LoVo (cell line): ENCODE results near the gene PDE4D.

Source experiments
- DNase-seq: peaks from one replicate; pipeline ENCODE4 v3.0.0-alpha.2; 2016; ENCODE audit warnings: low spot score

Gene PDE4D

DNA sequence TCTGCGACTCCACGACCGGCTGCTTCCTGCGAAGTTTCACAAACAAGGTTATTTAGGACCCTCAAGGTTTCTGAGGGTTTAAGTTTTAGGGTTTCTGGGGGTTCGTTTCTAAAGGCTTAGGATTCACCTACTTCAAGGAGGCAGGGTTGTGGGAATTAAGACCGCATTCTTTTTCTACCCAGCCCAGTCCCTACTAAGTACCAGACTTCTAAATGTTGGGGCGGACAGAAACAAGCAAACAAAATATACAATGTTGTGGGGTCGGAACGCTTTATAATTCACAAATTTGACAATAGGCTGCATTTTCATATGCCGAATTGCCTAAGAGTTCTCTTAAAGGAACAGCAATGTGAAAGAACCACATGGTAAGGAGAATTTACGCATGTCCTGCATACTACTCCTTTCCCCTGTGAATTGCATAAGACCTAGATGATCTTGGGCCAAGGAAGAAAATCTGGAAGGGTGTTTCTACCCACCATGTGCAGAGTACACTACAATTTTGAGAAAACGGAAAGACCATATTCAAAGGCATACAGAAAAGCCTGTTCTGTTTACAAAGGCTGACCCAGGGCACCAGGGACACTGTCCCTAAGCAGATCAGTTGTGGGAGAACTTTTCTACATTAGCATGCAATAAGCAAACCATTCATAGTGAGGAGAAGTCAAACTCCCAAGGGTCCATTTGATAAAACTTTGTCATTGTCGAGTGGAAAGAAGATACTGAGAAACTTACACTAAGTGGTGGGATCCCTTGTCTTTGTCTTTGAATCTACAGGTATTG lies 853.3 kb downstream of the PDE4D start:
- no peak for DNase-seq

DNA sequence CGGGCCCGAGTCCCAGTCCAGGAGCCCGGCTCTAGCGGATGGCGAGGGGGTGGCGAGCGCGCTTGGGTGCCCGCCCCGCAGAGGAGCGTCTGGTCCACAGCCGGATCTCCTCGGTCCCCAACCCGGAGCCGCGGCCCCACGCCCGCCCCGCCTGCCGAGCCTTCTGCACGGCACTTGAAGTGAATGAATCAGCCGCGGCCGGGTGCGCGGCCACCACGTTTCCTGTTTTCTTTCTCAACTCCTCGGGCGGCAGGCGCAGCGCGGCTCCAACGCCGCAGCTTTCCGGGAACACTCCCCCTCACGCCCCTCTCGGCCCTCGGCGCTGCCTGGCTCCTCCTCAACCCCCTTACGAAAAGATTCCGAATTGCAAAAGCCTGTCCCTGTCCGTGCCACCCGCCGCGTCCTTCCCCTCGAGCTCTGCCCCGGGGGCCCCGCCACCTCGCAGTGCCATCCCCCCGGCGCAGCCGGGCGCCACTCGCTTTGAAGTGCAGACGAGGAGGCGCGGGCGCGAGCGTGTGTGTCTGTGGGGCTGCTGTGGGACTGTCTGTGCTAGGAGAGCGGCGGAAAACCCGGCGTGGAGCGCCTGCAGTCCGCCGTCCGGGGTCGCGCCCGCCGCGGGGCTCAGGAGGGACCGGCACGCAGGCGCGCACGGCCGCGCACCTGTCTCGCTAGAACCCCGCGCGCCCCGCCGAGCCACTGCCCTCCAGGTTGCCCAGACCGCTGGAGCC lies 854.1 kb downstream of the PDE4D start:
- DNase-seq: peak; percentile 59

DNA sequence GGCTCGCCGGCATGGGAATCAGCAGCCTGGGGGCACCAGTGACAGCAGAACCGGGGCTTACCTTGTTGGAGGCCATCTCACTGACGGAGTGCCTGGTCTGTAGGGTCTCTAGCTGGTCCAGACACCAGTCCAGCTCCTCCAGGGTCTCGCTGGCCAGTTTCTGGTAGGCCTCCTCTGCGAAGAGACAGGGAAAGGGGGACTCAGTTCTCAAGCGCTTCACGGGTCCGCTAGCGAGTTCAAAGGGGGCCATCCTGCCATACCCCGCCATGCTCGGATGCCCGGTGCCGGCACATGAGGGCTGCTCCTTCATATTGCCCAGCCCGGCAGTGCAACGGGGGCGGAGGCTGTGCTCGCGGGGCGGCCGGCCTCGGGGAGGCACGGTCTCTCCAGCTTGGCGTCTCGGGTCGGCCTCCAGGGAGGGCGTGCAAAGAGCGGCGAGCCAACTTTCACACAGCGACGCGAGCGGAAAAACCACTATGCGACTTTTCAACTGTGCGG lies 854.7 kb downstream of the PDE4D start:
- no peak for DNase-seq

- DNase-seq: no peak
Measured at GRCh38 chr5:59037941-59038797, 855.4 kb downstream of the PDE4D start.

- no peak for DNase-seq
Measured at GRCh38 chr5:59037453-59037852, 856.1 kb downstream of the PDE4D start.

DNA sequence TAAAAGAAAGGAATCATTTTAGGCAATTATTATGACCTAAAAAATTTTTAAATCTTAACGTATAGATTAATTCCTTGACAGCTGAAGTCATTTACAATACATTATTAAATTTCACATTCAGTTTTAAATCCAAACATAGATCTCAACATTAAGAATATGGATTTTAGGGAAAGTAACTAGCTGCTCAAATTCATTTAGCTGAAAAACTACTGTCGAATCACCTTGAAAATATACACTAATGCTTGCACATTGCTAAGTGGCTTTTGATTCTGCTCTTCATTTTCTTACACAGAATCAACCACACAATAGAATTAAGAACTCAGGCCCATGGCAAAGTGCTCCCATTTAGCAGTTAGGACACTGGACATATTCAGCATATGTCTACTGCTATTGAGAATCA lies 856.5 kb downstream of the PDE4D start:
- no peak for DNase-seq

DNA sequence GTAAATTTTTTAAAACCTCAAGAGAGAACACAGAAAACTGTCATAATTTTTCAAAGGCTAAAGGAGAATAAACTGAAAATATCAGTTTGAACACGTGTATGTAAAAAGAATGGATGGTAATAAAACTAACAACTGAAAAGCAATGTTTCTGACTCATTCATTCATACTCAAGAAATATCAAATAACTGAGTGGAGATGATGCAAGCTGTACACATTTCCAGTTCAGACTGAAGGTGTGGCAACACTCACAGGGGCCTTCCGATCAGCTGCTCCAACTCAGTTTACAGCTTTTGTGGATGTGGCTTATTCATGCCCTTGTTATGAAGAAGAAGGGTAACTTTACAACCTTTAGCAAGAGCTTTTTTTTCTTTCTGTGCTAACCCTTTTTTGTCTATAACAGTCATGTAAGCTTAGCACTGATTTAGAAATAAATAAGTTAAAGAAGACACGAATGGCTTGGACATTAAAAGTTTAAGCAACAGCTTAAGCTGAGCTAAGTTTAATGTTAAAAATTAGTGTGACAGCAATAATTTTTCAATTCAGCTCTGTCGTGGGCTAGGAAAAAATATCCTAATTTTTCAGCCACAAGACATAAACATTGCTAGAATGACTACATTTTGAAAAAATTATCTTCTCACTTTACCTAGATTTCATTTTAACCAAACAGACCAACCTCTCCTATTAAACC lies 857.1 kb downstream of the PDE4D start:
- peak; percentile 87 for DNase-seq

GRCh38 chr5:59035681-59036080 lies 857.8 kb downstream of the PDE4D start:
- no peak for DNase-seq

DNA sequence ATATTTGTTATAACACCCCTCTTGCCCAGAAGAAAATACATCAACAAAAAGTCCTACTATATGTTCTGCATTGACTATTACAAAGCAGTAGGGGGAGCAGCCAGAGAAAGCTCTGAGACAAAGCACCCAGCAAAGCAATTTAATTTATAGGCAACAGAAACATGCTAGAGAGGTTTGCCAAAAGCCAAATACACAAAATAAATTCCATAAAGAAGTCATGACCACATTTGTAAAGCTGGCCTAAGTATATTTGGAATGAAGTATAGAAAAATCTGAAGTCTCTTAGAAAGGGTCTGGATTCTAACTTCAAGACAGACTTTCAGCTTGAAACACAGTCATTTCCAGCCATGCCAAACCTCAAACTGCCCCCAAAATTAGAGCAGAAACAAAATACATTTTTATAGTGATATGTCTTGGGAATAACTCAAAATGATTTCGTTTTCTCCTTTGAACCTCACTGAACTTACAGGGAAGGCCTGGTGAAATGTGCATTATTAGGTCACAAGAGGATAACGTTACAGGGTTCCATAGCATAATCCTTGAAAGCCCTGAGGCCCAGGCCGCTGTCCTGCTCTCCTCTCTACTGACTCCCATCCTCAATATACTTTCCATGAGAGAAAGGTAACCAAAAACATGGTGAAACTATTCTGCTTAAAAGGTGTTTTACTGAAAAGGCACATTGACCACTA lies 858.9 kb downstream of the PDE4D start:
- DNase-seq: peak; percentile 51

DNA sequence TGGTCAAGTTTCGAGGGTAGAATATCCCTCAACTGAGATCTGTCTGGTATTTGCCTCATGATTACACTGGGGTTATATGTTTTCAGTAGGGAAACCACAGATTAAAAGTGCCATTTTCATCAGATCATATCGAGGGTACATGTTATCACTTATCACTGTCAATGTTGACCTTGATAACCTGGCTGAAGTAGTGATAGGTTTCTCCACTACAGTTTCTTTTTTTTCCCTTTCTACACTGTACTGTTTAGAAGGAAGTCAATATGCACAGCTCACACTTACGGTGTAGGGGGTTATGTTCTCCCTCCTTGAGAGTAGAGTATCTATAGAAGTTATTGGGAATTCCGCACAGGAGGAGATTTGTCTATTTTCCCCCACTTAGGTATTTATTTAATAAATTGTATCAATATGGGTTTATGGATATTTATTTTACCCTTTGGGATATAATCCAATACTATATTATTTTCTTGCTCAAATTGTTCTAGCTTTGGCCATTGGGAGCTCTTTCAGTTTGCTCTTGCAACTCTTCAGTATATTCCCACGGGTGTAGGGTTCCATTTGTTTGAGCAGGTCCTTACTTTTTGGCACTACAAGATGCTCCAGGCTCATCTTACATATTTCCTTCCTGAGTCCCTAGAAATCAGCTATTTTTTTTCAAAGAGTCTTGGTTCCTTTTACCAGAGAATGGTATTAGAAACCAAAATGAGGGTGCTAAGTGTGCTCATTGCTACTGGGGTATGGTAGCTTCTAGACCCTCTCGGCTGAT lies 866.2 kb downstream of the PDE4D start:
- DNase-seq: no peak

GRCh38 chr5:59025734-59026133 lies 867.8 kb downstream of the PDE4D start:
- no peak for DNase-seq

GRCh38 chr5:59021837-59022514 lies 871.5 kb downstream of the PDE4D start:
- peak; percentile 25 for DNase-seq

DNA sequence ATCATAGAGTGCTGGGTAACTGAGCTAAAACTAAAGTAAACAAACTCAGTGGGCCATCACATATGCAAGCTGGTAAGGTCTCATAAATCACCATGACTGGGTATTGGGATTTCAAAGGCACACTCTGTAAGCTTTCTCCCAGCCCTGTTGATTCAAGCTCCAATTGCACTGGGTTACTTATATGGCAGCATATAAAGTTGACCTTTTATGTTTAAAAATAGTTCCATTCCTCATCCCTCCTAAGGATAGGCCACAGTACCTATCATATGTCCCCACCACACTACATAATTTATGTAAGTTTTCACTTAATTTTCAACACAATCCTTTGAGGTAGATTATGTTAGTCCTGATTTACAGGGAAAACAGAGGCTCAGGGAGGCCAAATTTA lies 872.2 kb downstream of the PDE4D start:
- no peak for DNase-seq

DNA sequence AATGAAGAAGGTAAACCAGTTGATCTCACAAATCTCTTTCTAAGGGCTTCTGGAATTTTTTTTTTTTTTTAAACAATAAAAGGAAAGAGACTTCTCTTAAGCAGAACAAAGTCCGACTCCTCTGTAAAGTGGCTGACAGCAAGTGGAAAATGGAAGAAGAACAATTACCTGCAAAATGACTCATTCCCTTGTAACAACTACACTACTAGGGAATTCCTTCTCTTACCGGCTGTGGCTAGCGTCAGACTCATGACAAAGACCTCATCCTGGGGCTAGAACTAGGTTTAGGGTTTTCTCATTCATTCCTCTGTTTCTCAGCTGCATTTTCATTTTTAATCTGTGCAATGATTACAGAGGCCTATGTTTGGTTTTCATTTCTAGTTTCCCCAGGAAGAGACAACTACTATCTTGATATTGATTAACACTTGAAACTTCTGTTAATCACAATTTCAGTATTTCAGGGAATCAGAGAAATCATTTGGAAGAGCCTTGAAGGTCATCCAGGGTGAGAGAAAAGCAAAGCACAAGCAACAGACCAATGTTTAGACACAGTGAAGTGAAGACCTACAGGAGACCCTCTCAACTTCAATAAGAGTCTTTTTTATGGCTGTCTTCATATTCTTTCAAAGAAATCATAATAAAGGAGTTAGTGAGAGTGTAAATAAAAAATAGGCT lies 872.8 kb downstream of the PDE4D start:
- DNase-seq: peak; percentile 49

DNA sequence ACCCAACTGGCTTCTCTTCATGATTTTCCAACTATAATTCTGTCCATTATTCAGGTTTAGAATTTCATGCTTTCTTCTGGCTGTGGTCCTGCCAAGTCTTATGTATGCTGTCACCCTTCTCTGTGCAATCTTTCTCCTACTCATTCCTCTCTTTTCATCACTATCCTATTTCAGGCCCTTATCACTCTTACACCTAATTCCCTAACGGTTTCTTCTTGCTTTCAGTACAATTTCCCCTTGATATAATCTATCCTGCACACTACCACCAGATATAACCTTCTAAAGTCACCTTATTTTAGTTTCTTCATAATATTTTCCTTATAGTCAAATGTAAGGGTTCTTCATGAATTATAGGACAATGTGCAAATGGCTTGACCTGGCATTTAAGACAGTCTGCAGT lies 874.4 kb downstream of the PDE4D start:
- no peak for DNase-seq

DNA sequence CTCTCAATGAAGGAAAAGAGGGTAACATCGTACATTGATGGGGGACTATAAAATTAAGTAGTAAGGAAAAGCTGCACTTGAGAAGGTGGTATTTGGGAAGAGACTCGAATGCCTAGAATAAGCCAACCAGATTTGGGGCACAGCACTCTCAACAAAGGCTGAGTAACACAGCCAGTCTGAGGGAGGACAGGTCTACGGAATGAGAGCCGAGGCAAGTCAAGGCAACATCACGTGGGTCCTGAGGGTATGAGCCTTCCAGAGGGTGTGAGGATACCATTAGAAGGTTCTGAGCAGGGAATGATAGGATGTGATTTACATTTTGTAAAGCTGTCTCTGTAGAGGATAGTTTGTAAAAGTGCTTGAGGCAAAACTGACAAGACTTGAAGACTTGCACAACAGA lies 876.6 kb downstream of the PDE4D start:
- no peak for DNase-seq

DNA sequence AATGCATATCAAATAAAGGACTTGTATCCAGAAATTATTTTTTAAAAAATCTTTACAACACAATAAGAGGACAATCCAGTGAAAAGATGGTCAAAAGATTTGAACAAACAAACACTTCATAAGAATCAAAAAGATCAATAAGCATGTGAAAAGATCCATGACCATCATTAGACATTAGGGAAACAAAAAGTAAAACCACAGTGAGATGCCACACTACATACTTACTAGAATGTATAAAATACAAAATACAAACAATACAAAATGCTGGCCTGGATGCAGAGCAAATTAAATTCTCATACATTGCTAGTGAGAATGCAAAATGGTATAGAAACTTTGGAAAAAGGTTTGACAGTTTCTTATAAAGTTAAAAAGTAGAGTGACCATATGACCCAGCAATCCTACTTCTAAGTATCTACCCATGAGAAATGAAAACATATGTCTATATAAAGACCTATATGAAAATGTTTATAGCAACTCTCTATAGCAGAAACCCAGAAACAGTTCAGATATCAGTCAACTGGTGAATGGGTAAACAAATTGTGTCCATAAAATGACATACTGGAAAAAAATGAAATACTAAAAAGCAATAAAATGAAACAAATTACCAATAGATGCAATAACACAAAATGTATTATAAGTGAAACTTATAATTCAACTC lies 884.6 kb downstream of the PDE4D start:
- DNase-seq: no peak

DNA sequence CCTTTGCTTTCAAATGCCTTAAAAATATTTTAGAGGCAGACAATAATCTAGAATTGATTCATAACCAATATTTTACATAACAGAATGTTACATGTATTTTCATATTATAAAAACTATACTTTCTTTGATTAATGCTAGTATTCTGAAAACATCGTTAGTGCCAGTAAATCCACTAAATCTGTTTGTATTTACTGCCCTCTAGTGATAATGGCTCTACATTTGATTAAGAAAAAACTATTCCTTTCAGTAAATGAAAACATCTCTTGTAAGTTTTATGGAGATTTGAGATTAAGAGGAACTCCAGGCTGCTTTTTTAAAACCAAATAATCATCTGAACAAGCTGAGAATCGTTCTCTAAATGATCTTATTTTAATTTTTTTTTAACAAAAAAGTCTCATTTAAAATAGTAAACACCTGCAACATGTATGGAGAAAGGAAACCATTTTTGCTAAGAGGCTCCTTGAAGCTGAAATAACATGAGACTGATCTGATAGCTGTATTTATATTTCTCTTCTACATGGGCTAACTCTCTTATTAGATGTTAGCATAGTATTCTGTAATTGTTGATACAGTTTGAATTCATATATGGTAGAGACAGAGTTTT lies 886.0 kb downstream of the PDE4D start:
- peak; percentile 20 for DNase-seq
